GM23338 (cell line): ENCODE results near the gene TAF4B.

Experiments
- CREB1 ChIP-seq: fragments of 250-450 bp; sonication (Bioruptor Pico); IDR thresholded peaks from 2 replicates; pipeline ENCODE4 v1.5.0; 2020; ENCODE audit warnings: low read depth, mild to moderate bottlenecking, moderate library complexity
- EZH2 ChIP-seq: fragments of 200-600 bp; sonication (generic); IDR thresholded peaks from one replicate; pipeline ENCODE4 v1.8.0; 2017; ENCODE audit warnings: antibody characterized with exemption, mild to moderate bottlenecking, low read depth; ENCODE audit not compliant: unreplicated experiment
- EZH2phosphoT487 ChIP-seq: fragments of 200-600 bp; sonication (generic); IDR thresholded peaks from one replicate; pipeline ENCODE4 v1.8.1; 2018; ENCODE audit warnings: antibody characterized with exemption; ENCODE audit not compliant: unreplicated experiment
- JUNB ChIP-seq: IDR thresholded peaks from one replicate; pipeline ENCODE4 v1.6.1; 2016; ENCODE audit warnings: antibody characterized with exemption; ENCODE audit not compliant: unreplicated experiment
- NANOG ChIP-seq: IDR thresholded peaks from 2 replicates; pipeline ENCODE4 v1.6.1; 2016; ENCODE audit warnings: antibody characterized with exemption, borderline replicate concordance
- POLR2AphosphoS5 ChIP-seq: IDR thresholded peaks from 2 replicates; pipeline ENCODE4 v1.6.1; 2016; ENCODE audit warnings: antibody characterized with exemption, low read depth
- TF ChIP-seq, protein P1 (sequence below), 2 experiments: fragments of 200-600 bp in 1 of 2; sonication (generic) in 1 of 2; conservative IDR thresholded peaks; 2 replicates each; pipeline versions ENCODE4 v1.5.1 to v1.6.1; 2016 to 2017; ENCODE audit warnings: antibody characterized with exemption in 2 of 2, low read depth in 2 of 2, mild to moderate bottlenecking in 2 of 2, moderate library complexity in 1 of 2
- TF ChIP-seq, protein P2 (sequence below): IDR thresholded peaks from one replicate; pipeline ENCODE4 v1.6.1; 2018; ENCODE audit warnings: antibody characterized with exemption; ENCODE audit not compliant: unreplicated experiment
- TF ChIP-seq, protein P3 (sequence below): IDR thresholded peaks from 2 replicates; pipeline ENCODE4 v1.6.1; 2016; ENCODE audit warnings: antibody characterized with exemption
- TF ChIP-seq, protein P4 (sequence below): fragments of 250-450 bp; sonication (Bioruptor Pico); IDR thresholded peaks from 2 replicates; pipeline ENCODE4 v1.5.0; 2020; ENCODE audit warnings: mild to moderate bottlenecking, moderate library complexity

DNA sequence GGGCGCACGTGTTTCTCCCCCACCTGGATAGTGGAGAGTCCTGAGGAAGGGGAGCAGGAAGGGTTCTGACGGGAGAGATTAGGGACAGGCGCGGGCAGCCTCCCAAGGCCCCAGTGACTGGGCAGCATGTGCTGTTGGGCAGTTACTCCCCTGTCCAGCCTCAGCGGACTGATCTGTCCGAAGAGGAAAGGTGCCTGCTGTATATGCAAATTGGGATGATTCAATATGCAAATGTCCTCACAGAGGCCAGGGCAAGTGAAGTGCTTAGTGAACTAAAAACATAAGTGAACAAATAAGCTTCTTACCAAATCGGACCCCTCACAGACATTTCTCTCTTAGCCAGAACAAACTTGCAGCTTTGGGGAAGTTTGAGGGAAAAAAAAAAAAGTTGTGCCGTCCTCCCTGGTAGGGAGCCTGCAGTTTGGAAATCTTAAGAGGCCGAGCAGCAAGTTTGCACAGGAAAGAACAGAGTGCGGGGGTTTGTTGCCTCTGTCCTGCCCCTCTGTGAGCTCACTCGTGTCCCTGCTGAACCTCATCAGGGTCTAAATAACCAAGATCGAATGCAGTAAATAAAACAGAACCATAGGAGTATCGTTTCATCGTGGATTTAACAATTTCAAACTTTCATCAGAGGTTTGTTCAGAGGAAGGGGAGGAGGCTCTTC, 180.7 kb downstream of the TAF4B start:
- TF ChIP-seq, protein P1, sequence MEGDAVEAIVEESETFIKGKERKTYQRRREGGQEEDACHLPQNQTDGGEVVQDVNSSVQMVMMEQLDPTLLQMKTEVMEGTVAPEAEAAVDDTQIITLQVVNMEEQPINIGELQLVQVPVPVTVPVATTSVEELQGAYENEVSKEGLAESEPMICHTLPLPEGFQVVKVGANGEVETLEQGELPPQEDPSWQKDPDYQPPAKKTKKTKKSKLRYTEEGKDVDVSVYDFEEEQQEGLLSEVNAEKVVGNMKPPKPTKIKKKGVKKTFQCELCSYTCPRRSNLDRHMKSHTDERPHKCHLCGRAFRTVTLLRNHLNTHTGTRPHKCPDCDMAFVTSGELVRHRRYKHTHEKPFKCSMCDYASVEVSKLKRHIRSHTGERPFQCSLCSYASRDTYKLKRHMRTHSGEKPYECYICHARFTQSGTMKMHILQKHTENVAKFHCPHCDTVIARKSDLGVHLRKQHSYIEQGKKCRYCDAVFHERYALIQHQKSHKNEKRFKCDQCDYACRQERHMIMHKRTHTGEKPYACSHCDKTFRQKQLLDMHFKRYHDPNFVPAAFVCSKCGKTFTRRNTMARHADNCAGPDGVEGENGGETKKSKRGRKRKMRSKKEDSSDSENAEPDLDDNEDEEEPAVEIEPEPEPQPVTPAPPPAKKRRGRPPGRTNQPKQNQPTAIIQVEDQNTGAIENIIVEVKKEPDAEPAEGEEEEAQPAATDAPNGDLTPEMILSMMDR (conservative IDR thresholded peaks at IDR 0.05; ENCODE audit: low read depth in 2 of 2) = no peak
- TF ChIP-seq NANOG (no peak), POLR2AphosphoS5 (no peak), EZH2 (no peak), CREB1 (CRISPR knock-in tag) (no peak), EZH2phosphoT487 (no peak), JUNB (no peak)
- TF ChIP-seq, protein P2, sequence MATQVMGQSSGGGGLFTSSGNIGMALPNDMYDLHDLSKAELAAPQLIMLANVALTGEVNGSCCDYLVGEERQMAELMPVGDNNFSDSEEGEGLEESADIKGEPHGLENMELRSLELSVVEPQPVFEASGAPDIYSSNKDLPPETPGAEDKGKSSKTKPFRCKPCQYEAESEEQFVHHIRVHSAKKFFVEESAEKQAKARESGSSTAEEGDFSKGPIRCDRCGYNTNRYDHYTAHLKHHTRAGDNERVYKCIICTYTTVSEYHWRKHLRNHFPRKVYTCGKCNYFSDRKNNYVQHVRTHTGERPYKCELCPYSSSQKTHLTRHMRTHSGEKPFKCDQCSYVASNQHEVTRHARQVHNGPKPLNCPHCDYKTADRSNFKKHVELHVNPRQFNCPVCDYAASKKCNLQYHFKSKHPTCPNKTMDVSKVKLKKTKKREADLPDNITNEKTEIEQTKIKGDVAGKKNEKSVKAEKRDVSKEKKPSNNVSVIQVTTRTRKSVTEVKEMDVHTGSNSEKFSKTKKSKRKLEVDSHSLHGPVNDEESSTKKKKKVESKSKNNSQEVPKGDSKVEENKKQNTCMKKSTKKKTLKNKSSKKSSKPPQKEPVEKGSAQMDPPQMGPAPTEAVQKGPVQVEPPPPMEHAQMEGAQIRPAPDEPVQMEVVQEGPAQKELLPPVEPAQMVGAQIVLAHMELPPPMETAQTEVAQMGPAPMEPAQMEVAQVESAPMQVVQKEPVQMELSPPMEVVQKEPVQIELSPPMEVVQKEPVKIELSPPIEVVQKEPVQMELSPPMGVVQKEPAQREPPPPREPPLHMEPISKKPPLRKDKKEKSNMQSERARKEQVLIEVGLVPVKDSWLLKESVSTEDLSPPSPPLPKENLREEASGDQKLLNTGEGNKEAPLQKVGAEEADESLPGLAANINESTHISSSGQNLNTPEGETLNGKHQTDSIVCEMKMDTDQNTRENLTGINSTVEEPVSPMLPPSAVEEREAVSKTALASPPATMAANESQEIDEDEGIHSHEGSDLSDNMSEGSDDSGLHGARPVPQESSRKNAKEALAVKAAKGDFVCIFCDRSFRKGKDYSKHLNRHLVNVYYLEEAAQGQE = no peak
- TF ChIP-seq, protein P3, sequence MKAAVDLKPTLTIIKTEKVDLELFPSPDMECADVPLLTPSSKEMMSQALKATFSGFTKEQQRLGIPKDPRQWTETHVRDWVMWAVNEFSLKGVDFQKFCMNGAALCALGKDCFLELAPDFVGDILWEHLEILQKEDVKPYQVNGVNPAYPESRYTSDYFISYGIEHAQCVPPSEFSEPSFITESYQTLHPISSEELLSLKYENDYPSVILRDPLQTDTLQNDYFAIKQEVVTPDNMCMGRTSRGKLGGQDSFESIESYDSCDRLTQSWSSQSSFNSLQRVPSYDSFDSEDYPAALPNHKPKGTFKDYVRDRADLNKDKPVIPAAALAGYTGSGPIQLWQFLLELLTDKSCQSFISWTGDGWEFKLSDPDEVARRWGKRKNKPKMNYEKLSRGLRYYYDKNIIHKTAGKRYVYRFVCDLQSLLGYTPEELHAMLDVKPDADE = no peak
- TF ChIP-seq, protein P4, sequence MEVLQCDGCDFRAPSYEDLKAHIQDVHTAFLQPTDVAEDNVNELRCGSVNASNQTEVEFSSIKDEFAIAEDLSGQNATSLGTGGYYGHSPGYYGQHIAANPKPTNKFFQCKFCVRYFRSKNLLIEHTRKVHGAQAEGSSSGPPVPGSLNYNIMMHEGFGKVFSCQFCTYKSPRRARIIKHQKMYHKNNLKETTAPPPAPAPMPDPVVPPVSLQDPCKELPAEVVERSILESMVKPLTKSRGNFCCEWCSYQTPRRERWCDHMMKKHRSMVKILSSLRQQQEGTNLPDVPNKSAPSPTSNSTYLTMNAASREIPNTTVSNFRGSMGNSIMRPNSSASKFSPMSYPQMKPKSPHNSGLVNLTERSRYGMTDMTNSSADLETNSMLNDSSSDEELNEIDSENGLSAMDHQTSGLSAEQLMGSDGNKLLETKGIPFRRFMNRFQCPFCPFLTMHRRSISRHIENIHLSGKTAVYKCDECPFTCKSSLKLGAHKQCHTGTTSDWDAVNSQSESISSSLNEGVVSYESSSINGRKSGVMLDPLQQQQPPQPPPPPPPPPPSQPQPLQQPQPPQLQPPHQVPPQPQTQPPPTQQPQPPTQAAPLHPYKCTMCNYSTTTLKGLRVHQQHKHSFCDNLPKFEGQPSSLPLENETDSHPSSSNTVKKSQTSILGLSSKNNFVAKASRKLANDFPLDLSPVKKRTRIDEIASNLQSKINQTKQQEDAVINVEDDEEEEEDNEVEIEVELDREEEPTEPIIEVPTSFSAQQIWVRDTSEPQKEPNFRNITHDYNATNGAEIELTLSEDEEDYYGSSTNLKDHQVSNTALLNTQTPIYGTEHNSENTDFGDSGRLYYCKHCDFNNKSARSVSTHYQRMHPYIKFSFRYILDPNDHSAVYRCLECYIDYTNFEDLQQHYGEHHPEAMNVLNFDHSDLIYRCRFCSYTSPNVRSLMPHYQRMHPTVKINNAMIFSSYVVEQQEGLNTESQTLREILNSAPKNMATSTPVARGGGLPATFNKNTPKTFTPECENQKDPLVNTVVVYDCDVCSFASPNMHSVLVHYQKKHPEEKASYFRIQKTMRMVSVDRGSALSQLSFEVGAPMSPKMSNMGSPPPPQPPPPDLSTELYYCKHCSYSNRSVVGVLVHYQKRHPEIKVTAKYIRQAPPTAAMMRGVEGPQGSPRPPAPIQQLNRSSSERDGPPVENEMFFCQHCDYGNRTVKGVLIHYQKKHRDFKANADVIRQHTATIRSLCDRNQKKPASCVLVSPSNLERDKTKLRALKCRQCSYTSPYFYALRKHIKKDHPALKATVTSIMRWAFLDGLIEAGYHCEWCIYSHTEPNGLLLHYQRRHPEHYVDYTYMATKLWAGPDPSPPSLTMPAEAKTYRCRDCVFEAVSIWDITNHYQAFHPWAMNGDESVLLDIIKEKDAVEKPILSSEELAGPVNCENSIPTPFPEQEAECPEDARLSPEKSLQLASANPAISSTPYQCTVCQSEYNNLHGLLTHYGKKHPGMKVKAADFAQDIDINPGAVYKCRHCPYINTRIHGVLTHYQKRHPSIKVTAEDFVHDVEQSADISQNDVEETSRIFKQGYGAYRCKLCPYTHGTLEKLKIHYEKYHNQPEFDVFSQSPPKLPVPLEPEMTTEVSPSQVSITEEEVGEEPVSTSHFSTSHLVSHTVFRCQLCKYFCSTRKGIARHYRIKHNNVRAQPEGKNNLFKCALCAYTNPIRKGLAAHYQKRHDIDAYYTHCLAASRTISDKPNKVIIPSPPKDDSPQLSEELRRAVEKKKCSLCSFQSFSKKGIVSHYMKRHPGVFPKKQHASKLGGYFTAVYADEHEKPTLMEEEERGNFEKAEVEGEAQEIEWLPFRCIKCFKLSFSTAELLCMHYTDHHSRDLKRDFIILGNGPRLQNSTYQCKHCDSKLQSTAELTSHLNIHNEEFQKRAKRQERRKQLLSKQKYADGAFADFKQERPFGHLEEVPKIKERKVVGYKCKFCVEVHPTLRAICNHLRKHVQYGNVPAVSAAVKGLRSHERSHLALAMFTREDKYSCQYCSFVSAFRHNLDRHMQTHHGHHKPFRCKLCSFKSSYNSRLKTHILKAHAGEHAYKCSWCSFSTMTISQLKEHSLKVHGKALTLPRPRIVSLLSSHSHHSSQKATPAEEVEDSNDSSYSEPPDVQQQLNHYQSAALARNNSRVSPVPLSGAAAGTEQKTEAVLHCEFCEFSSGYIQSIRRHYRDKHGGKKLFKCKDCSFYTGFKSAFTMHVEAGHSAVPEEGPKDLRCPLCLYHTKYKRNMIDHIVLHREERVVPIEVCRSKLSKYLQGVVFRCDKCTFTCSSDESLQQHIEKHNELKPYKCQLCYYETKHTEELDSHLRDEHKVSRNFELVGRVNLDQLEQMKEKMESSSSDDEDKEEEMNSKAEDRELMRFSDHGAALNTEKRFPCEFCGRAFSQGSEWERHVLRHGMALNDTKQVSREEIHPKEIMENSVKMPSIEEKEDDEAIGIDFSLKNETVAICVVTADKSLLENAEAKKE (CRISPR knock-in tag) = no peak
